ENCODE data around the gene FKTN.
A peak's percentile ranks its signal among the peaks of the same experiment; 100 is the strongest.

Gene FKTN

DNA sequence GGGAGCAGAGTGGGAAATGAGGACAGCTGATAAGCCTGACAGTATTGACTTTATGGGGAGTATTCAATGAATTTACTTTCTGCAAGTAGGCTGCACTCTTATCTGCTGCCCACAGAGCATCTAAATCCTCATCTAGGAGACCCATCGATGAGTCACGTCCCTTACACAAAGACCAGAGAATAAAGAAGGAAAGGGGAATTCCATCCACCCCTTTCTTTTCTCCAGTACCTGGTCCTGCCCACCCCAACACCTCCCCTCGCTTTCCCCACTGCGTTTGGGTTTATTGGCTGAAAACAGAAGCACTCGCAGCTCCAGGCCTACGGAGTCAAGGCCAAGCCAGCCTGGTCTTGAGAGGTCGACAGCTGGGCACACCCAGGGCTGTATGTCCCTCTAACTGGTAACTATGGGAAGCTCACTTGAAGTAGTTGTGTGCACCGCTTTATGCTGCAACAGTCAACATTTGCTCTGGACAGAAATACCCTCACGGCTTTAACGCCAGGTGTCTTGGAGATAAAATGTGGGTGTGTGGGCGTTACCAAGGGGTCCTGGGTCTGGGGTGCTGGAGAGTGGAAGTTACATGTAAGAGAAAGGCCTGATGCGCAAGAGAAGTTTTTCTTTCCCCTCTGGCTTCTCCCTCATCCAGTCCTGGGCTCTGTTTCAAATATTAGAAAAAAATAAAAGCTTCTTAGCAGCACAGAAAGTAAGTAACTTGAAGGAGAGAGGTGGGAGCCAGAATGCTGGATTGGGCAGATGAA is 89.8 kb downstream of the FKTN start:
- no peaks in the 10 kb centered on the region for H3K27me3 ChIP-seq (replicated peaks)
- DNase-seq: peak; percentile 27
- no peaks in the 10 kb centered on the region for H3K36me3 ChIP-seq (replicated peaks)
- H3K27ac ChIP-seq: no peak overlapping the region
- H3K4me3 ChIP-seq (ENCODE audit: low read depth, low read length): no peak overlapping the region
- TF ChIP-seq, protein P1, sequence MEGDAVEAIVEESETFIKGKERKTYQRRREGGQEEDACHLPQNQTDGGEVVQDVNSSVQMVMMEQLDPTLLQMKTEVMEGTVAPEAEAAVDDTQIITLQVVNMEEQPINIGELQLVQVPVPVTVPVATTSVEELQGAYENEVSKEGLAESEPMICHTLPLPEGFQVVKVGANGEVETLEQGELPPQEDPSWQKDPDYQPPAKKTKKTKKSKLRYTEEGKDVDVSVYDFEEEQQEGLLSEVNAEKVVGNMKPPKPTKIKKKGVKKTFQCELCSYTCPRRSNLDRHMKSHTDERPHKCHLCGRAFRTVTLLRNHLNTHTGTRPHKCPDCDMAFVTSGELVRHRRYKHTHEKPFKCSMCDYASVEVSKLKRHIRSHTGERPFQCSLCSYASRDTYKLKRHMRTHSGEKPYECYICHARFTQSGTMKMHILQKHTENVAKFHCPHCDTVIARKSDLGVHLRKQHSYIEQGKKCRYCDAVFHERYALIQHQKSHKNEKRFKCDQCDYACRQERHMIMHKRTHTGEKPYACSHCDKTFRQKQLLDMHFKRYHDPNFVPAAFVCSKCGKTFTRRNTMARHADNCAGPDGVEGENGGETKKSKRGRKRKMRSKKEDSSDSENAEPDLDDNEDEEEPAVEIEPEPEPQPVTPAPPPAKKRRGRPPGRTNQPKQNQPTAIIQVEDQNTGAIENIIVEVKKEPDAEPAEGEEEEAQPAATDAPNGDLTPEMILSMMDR (IDR thresholded peaks at IDR 0.05; ENCODE audit: low read depth, low read length, missing control alignments): no peak
- in situ Hi-C loops (cut with HindIII; ENCODE audit: low pct_ligation_motif_present, low sequenced_read_pairs): no loop called here

DNA sequence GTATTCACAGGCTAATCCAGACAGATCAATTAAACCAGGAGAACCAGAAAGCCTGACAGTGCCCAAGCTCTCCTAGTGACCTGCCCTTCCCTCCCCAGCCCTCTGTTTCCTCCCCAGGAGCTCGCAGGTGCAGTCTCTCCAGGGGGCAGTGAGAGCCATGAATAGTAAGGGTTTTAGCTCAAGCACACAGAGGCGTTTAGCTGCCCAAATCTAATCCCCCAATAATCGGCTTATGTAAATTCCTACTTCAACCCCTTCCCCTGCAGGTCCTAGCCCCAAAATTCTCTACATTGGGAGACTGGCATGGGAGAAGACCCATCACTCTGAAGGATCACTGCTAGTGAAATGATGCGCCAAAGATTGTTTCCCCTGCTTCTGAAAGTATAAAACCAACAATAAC is 93.9 kb downstream of the FKTN start:
- no peaks in the 10 kb centered on the region for H3K27me3 ChIP-seq (replicated peaks)
- in situ Hi-C loops (cut with HindIII; ENCODE audit: low pct_ligation_motif_present, low sequenced_read_pairs): no loop called here
- H3K36me3 ChIP-seq (replicated peaks): no peaks in the 10 kb centered on the region
- TF ChIP-seq, protein P1 (IDR thresholded peaks at IDR 0.05; ENCODE audit: low read depth, low read length, missing control alignments): no peak
- no peak overlapping the region for H3K27ac ChIP-seq
- no peak overlapping the region for H3K4me3 ChIP-seq (ENCODE audit: low read depth, low read length)
- DNase-seq: no peak

DNA sequence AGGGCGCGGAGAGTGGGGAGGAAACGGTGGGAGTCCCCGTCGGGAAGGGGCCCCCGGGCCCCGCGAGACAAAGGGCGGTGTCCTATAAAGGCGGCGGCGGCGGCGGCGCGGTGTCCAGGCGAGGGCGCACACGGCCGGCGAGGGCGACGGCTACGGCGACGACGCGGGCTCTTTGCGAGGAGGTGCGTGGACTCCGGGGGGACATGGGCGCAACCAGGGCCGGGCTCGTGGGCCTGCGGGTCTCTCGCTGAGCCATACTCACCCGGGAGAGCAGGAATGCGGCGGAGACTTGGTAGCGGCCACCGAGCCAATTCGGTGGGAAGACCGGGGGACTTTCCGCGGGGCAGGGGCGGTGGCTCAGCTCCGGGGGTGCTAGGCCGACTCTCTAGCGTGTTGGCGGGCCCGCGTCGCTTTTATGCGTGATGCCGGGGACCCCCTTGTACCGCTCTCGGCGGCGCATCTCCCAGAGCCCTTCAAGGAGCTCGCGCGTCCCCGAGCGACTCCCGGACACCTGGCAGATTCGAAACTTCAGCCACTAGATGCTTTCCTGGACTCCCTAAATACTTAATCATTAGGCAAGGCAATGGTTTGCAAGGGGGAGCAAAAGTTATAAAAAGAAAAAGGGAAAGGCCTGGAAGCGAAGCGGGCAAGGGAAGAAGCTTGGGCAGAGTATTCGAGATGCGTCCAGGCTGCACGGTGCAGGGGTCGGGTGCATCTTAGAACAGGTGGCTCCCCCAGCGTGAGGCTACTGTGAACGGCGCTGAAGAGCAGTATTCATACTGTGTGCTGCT is 98.4 kb downstream of the FKTN start:
- Histone ChIP-seq H3K27ac (no peak overlapping the region), H3K36me3 (replicated peaks) (no peaks in the 10 kb centered on the region), H3K4me3 (ENCODE audit: low read depth, low read length) (peak overlapping the region; percentile 53), H3K27me3 (replicated peaks) (no peaks in the 10 kb centered on the region)
- TF ChIP-seq, protein P1 (IDR thresholded peaks at IDR 0.05; ENCODE audit: low read depth, low read length, missing control alignments): no peak
- in situ Hi-C loops (cut with HindIII; ENCODE audit: low pct_ligation_motif_present, low sequenced_read_pairs): no loop called here
- DNase-seq: no peak

DNA sequence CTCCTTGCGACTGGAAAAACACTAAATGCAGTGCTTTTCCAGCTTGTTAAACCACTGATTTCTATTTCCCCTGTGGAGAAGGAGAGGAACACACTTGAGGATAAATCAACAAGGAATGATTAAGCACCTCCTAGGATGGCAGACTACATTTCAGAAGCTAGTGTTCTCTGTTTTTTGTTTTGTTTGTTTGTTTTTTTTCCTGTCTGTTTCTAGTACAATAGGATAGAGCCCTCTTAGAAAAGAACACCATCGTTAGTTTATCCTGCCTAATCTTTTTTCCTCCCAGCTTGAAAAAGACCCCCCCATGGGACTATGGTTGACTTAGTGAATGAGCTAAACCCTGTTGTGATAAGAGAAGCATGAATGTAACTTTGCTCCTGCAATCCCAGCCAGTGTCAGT is 100.4 kb downstream of the FKTN start:
- Histone ChIP-seq H3K4me3 (ENCODE audit: low read depth, low read length) (no peak overlapping the region), H3K36me3 (replicated peaks) (no peaks in the 10 kb centered on the region), H3K27me3 (replicated peaks) (no peaks in the 10 kb centered on the region), H3K27ac (no peak overlapping the region)
- TF ChIP-seq, protein P1 (IDR thresholded peaks at IDR 0.05; ENCODE audit: low read depth, low read length, missing control alignments): no peak
- in situ Hi-C loops (cut with HindIII; ENCODE audit: low pct_ligation_motif_present, low sequenced_read_pairs): no loop called here
- no peak for DNase-seq

DNA sequence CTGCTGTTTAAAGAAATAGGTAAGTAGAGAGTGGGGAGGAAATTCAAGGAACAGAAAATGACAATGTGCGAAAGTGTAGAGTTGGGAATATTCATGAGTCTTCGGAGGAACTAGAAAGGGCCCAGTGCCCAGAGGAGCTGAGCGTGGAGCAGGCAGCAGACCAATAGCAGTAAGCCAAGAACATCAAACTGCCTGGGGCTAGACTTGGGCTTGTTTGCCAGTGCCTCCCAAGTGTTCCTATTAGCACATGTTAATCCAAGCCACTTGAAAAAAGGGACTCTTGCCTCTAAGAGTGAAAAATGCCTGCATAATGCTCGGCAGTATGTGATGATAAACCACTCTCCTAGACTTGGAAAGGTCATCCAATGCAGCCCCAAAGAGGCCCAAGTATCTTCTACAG is 103.1 kb downstream of the FKTN start:
- Histone ChIP-seq H3K27me3 (replicated peaks) (no peaks in the 10 kb centered on the region), H3K27ac (no peak overlapping the region), H3K4me3 (ENCODE audit: low read depth, low read length) (no peak overlapping the region), H3K36me3 (replicated peaks) (no peaks in the 10 kb centered on the region)
- DNase-seq: no peak
- TF ChIP-seq, protein P1 (IDR thresholded peaks at IDR 0.05; ENCODE audit: low read depth, low read length, missing control alignments): no peak
- in situ Hi-C loops (cut with HindIII; ENCODE audit: low pct_ligation_motif_present, low sequenced_read_pairs): no loop called here
